ENCODE data around the gene ABCF2. TPM values are rescaled to one million over a fixed set of nuclear protein-coding genes. Genes with fewer than 3 reads are reported as not detected.

ABCF2 gene
- total RNA-seq, 1 donor, result 50.9 TPM

GRCh38 chr7:151175047-151175792 is 51.8 kb downstream of the ABCF2 start:
- no peak for DNase-seq (ENCODE audit: low read depth)
- no peak overlapping the region for H3K4me3 ChIP-seq (ENCODE audit: low read depth, low read length)
- TF ChIP-seq CTCF (IDR thresholded peaks at IDR 0.05; ENCODE audit: insufficient read depth, low read length), result no peak

- TF ChIP-seq CTCF (IDR thresholded peaks at IDR 0.05; ENCODE audit: insufficient read depth, low read length), result no peak
- DNase-seq (ENCODE audit: low read depth), result peak; percentile 4
These were observed 52.6 kb downstream of the ABCF2 start for GRCh38 chr7:151174246-151175046.

GRCh38 chr7:151173386-151174245 is 53.4 kb downstream of the ABCF2 start:
- no peak overlapping the region for H3K4me3 ChIP-seq (ENCODE audit: low read depth, low read length)
- DNase-seq (ENCODE audit: low read depth), result no peak
- TF ChIP-seq CTCF (IDR thresholded peaks at IDR 0.05; ENCODE audit: insufficient read depth, low read length), result no peak

More at GRCh38 chr7:151174246-151175046, 52.6 kb downstream of the ABCF2 start:
- no peak overlapping the region for H3K4me3 ChIP-seq (ENCODE audit: low read depth, low read length)

GRCh38 chr7:151172273-151173141 is 54.5 kb downstream of the ABCF2 start:
- no peak overlapping the region for H3K4me3 ChIP-seq (ENCODE audit: low read depth, low read length)
- peak; percentile 100 for TF ChIP-seq CTCF (IDR thresholded peaks at IDR 0.05; ENCODE audit: insufficient read depth, low read length)
- DNase-seq (ENCODE audit: low read depth), result peak; percentile 58

GRCh38 chr7:151168787-151169162 is 58.2 kb downstream of the ABCF2 start:
- no peak for TF ChIP-seq CTCF (IDR thresholded peaks at IDR 0.05; ENCODE audit: insufficient read depth, low read length)
- no peak for DNase-seq (ENCODE audit: low read depth)
- H3K4me3 ChIP-seq (ENCODE audit: low read depth, low read length), result no peak overlapping the region

Data from fibroblast of the aortic adventitia (primary cell).